HL-60 (cell line): ENCODE data around the gene SERBP1.

ENCODE experiments used
- REST ChIP-seq: IDR thresholded peaks from 2 replicates; pipeline ENCODE4 v1.6.1; 2012; ENCODE audit warnings: low read depth; ENCODE audit not compliant: insufficient replicate concordance
- TF ChIP-seq, protein P1 (sequence below): IDR thresholded peaks from one replicate; pipeline ENCODE4 v1.5.1; 2011; ENCODE audit warnings: low read length, control low read depth, inconsistent platforms; ENCODE audit not compliant: insufficient read depth

- TF ChIP-seq, protein P1, sequence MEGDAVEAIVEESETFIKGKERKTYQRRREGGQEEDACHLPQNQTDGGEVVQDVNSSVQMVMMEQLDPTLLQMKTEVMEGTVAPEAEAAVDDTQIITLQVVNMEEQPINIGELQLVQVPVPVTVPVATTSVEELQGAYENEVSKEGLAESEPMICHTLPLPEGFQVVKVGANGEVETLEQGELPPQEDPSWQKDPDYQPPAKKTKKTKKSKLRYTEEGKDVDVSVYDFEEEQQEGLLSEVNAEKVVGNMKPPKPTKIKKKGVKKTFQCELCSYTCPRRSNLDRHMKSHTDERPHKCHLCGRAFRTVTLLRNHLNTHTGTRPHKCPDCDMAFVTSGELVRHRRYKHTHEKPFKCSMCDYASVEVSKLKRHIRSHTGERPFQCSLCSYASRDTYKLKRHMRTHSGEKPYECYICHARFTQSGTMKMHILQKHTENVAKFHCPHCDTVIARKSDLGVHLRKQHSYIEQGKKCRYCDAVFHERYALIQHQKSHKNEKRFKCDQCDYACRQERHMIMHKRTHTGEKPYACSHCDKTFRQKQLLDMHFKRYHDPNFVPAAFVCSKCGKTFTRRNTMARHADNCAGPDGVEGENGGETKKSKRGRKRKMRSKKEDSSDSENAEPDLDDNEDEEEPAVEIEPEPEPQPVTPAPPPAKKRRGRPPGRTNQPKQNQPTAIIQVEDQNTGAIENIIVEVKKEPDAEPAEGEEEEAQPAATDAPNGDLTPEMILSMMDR, result no peak
- TF ChIP-seq REST, result no peak
Measured at GRCh38 chr1:67433837-67434236, 3.6 kb upstream of the SERBP1 start.
